Measurements from ENCODE around the gene OGA. TPM values are rescaled to one million over a fixed set of nuclear protein-coding genes. Genes with fewer than 3 reads are reported as not detected.

Gene OGA
- polyA plus RNA-seq, 3 donors: 6.9 to 104 (median 15.3) TPM

- H4K20me1 ChIP-seq (ENCODE audit: insufficient read depth, low read length): peaks cover 41% of the 10 kb centered on the region
- Mint-ChIP-seq H3K27me3 (ENCODE audit: low read depth in 3 of 3) (no peaks in the 10 kb centered on the region), H3K27ac (peak overlapping the region; percentile 91 to 96 (median 93)), H3K4me3 (peak overlapping the region; percentile 94 to 98), H3K9me3 (no peaks in the 10 kb centered on the region), H3K36me3 (peaks cover 0 to 8% of the 10 kb centered on the region in 2 donors), H3K4me1 (peaks cover 42% of the 10 kb centered on the region)
- H3K9ac ChIP-seq (ENCODE audit: insufficient read depth, low read length, poor library complexity, severe bottlenecking): peak overlapping the region; percentile 58
- no peak for DNase-seq
- TF ChIP-seq CTCF (IDR thresholded peaks at IDR 0.05): no peak
- peaks cover 42% of the 10 kb centered on the region for H3K79me2 ChIP-seq (ENCODE audit: insufficient read depth, low read length)
- H3K9me3 ChIP-seq (replicated peaks in 1 of 2; ENCODE audit: control insufficient read depth in 1 of 2, insufficient read depth in 1 of 2, low read length in 2 of 2): no peaks in the 10 kb centered on the region
- intact Hi-C loops (cut with micrococcal nuclease): loop anchor here in 1 of 2 donors (10.0 kb wide), 1 partner anchor 464 kb away; the partner anchor contains the start of gene BTRC
- H3K36me3 ChIP-seq (replicated peaks in 1 of 2; ENCODE audit: control insufficient read depth in 1 of 2, insufficient read depth in 2 of 2, low read length in 2 of 2): no peaks in the 10 kb centered on the region
- H3K4me3 ChIP-seq (replicated peaks in 1 of 3; ENCODE audit: low read depth in 2 of 3, low read length in 3 of 3): peak overlapping the region; percentile 61 to 97 (median 86)
- H3K27me3 ChIP-seq (ENCODE audit: control insufficient read depth in 2 of 2, insufficient read depth in 2 of 2, low read length in 2 of 2): no peaks in the 10 kb centered on the region
- peak overlapping the region; percentile 70 to 75 for H3K27ac ChIP-seq (ENCODE audit: low read depth in 1 of 2, low read length in 2 of 2)
- H3K4me1 ChIP-seq (ENCODE audit: control insufficient read depth in 1 of 2, insufficient read depth in 2 of 2, low read length in 2 of 2): peaks cover 28 to 39% of the 10 kb centered on the region in 2 donors
- peak overlapping the region; percentile 78 for H3K4me2 ChIP-seq (replicated peaks; ENCODE audit: extremely low read depth, low read length, poor library complexity, severe bottlenecking)
- 3% methylated on average over 4 of the region's 14 CpGs for WGBS (ENCODE audit: insufficient coverage)
- H2AFZ ChIP-seq (ENCODE audit: insufficient read depth, low read depth, low read length, poor library complexity, severe bottlenecking): peak overlapping the region; percentile 85
Measured at GRCh38 chr10:101818872-101819633, 809 bp upstream of the OGA start.

GRCh38 chr10:101817337-101818118 lies 716 bp downstream of the OGA start:
- Histone ChIP-seq H2AFZ (ENCODE audit: insufficient read depth, low read depth, low read length, poor library complexity, severe bottlenecking) (peak overlapping the region; percentile 76), H3K27me3 (ENCODE audit: control insufficient read depth in 2 of 2, insufficient read depth in 2 of 2, low read length in 2 of 2) (no peaks in the 10 kb centered on the region), H3K9me3 (replicated peaks in 1 of 2; ENCODE audit: control insufficient read depth in 1 of 2, insufficient read depth in 1 of 2, low read length in 2 of 2) (no peaks in the 10 kb centered on the region), H3K27ac (ENCODE audit: low read depth in 1 of 2, low read length in 2 of 2) (peak overlapping the region; percentile 70 to 89), H3K9ac (ENCODE audit: insufficient read depth, low read length, poor library complexity, severe bottlenecking) (peak overlapping the region; percentile 93), H3K79me2 (ENCODE audit: insufficient read depth, low read length) (peaks cover 58% of the 10 kb centered on the region), H3K36me3 (replicated peaks in 1 of 2; ENCODE audit: control insufficient read depth in 1 of 2, insufficient read depth in 2 of 2, low read length in 2 of 2) (peaks cover 6 to 12% of the 10 kb centered on the region in 2 donors), H3K4me1 (ENCODE audit: control insufficient read depth in 1 of 2, insufficient read depth in 2 of 2, low read length in 2 of 2) (peaks cover 28 to 42% of the 10 kb centered on the region in 2 donors), H4K20me1 (ENCODE audit: insufficient read depth, low read length) (peaks cover 57% of the 10 kb centered on the region), H3K4me3 (replicated peaks in 1 of 3; ENCODE audit: low read depth in 2 of 3, low read length in 3 of 3) (peak overlapping the region; percentile 86 to 97 (median 88)), H3K4me2 (replicated peaks; ENCODE audit: extremely low read depth, low read length, poor library complexity, severe bottlenecking) (peak overlapping the region; percentile 78)
- Mint-ChIP-seq H3K36me3 (peaks cover 8 to 21% of the 10 kb centered on the region in 2 donors), H3K4me3 (peak overlapping the region; percentile 94 to 98), H3K27ac (peak overlapping the region; percentile 91 to 96 (median 93)), H3K27me3 (ENCODE audit: low read depth in 3 of 3) (no peaks in the 10 kb centered on the region), H3K4me1 (peaks cover 46% of the 10 kb centered on the region), H3K9me3 (no peaks in the 10 kb centered on the region)
- DNase-seq: peak in 2 of 3 donors; percentile 21 to 32
- WGBS (ENCODE audit: insufficient coverage): under 1% methylated on average over 38 of the region's 44 CpGs
- no peak for TF ChIP-seq CTCF (IDR thresholded peaks at IDR 0.05)
- intact Hi-C loops (cut with micrococcal nuclease): loop anchor here in 1 of 2 donors (10.0 kb wide), 1 partner anchor 463 kb away; the partner anchor contains the start of gene BTRC

Data from CD14-positive monocyte (primary cell).